Gastrocnemius medialis (tissue), 4 donors: Measurements from ENCODE around the gene PSMC3IP. TPM values are rescaled to one million over a fixed set of nuclear protein-coding genes. Genes with fewer than 3 reads are reported as not detected.

Experiments used
- ATAC-seq, 2 donors: fragments of 150-250 bp; one replicate each; pipeline ENCODE4 v1.9.1; 2016
- DNase-seq, 2 donors: peaks; one replicate each; pipeline ENCODE4 v3.0.0-alpha.2; 2019
- H3K27ac ChIP-seq, 4 donors: fragments of 200-600 bp; sonication (generic); 1 replicate in 1 of 4; 2 replicates in 3 of 4; pipeline ENCODE4 v1.5.1; 2016 to 2018; ENCODE audit warnings: mild to moderate bottlenecking in 2 of 4, moderate library complexity in 1 of 4
- H3K27me3 ChIP-seq, 3 donors: fragments of 200-600 bp; sonication (generic) in 2 of 3; 1 replicate in 1 of 3; 2 replicates in 2 of 3; pipeline versions ENCODE4 v1.5.1 to v1.6.0; 2016 to 2019; ENCODE audit warnings: mild to moderate bottlenecking in 1 of 3, moderate library complexity in 1 of 3
- H3K36me3 ChIP-seq, 2 donors: fragments of 200-600 bp; sonication (generic) in 1 of 2; one replicate each; pipeline ENCODE4 v1.5.1; 2017 to 2018
- H3K4me1 ChIP-seq, 2 donors: fragments of 200-600 bp; sonication (generic) in 1 of 2; one replicate each; pipeline ENCODE4 v1.5.1; 2016 to 2017; ENCODE audit warnings: mild to moderate bottlenecking in 2 of 2
- H3K4me3 ChIP-seq, 4 donors: fragments of 200-600 bp; sonication (generic) in 3 of 4; 1 replicate in 1 of 4; 2 replicates in 3 of 4; pipeline ENCODE4 v1.5.1; 2016 to 2019; ENCODE audit warnings: mild to moderate bottlenecking in 2 of 4
- H3K9me3 ChIP-seq, 3 donors: fragments of 200-600 bp; sonication (generic) in 2 of 3; 1 replicate in 1 of 3; 2 replicates in 2 of 3; pipeline ENCODE4 v1.5.1; 2016 to 2019
- POLR2A ChIP-seq, 2 donors: fragments of 450-650 bp; IDR thresholded peaks; one replicate each; pipeline ENCODE4 v1.6.1; 2017; ENCODE audit warnings: antibody characterized with exemption in 2 of 2, mild to moderate bottlenecking in 2 of 2, moderate library complexity in 2 of 2
- in situ Hi-C, 4 donors: fragments of 200-750 bp; cut with MboI; loops; one replicate each; pipeline versions ENCODE4 v1.15.0 to v1.8.0; 2017; ENCODE audit warnings: low sequenced_read_pairs in 4 of 4
- intact Hi-C: fragments of 100-400 bp; cut with DNase I; formaldehyde crosslinking; loops from one replicate; pipeline ENCODE4 v1.15.1; 2023; ENCODE audit warnings: low total_unique reads
- total RNA-seq, 4 donors: library from RNA; depleted of rRNA; stranded (reverse); fragments of >200 nt; gene quantifications; one replicate each; pipeline versions ENCODE4 v1.1.0 to v1.2.3, GENCODE V29; 2016
- TF ChIP-seq, protein P1 (sequence below), 5 experiments: fragments of 450-650 bp in 3 of 5; fragments of 200-600 bp in 2 of 5; sonication (generic) in 2 of 5; IDR thresholded peaks in 4 of 5; conservative IDR thresholded peaks in 1 of 5; 1 replicate in 4 of 5; 2 replicates in 1 of 5; pipeline ENCODE4 v1.5.1; 2016 to 2019; ENCODE audit warnings: antibody characterized with exemption in 5 of 5, mild to moderate bottlenecking in 3 of 5, moderate library complexity in 3 of 5

PSMC3IP gene
- total RNA-seq, 4 donors from 2014 or later: 0.46 to 2.7 (median 1.4) TPM

DNA sequence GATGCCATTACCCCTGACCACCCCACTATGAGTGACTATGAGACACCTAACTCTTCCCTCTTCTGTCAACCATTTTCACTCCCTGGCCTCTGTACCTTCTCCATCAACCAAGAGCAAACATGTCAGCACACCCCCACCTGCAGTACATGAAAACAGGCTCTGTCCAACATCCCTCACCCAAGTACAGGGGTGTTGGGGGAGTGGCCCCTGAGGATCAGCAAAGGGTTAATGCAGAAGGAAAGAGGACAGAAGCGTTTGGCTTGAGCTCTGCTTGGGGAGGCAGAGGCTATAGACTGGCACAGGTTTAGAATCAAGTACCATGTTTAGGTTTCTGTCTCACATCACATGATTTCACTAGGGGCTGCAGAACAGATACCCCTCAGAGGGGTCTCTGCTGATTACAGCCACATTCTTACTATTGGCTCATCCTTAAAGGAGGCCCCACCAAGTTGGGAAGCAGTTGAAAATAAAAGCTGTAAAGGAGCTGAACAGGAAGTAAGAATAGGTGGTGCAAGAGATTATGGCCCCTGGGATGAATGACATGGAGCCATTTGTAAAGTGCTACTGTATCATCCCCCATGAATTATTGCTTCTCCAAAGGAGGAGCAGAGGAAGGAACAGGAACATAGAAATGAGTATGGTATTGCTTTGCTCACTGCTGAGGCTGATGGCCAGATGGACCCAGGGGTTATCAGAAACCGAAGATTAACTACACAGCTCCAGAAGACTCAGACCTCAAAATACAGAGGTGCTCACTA is 2.4 kb upstream of the PSMC3IP start:
- intact Hi-C loops (loop anchor here (2.0 to 5.0 kb wide), 3 partner anchors 165 to 242 kb away; partner anchors contain the start of genes BECN1 and EZH1), in situ Hi-C loops (loop anchor here (5.0 to 25.0 kb wide), 5 partner anchors 102 to 185 kb away; partner anchors contain the start of genes CCR10 (in 4 of the 4), CNTNAP1 (in 4 of the 4), PLEKHH3 (in 2 of the 4) and RAMP2 (in 2 of the 4))
- Histone ChIP-seq H3K27ac (no peak overlapping the region), H3K9me3 (no peaks in the 10 kb centered on the region), H3K36me3 (peaks cover 0 to 60% of the 10 kb centered on the region in 2 donors), H3K4me1 (peaks cover 12 to 18% of the 10 kb centered on the region in 2 donors), H3K27me3 (no peaks in the 10 kb centered on the region), H3K4me3 (no peak overlapping the region)
- no peak for TF ChIP-seq POLR2A (IDR thresholded peaks at IDR 0.05)
- TF ChIP-seq, protein P1, sequence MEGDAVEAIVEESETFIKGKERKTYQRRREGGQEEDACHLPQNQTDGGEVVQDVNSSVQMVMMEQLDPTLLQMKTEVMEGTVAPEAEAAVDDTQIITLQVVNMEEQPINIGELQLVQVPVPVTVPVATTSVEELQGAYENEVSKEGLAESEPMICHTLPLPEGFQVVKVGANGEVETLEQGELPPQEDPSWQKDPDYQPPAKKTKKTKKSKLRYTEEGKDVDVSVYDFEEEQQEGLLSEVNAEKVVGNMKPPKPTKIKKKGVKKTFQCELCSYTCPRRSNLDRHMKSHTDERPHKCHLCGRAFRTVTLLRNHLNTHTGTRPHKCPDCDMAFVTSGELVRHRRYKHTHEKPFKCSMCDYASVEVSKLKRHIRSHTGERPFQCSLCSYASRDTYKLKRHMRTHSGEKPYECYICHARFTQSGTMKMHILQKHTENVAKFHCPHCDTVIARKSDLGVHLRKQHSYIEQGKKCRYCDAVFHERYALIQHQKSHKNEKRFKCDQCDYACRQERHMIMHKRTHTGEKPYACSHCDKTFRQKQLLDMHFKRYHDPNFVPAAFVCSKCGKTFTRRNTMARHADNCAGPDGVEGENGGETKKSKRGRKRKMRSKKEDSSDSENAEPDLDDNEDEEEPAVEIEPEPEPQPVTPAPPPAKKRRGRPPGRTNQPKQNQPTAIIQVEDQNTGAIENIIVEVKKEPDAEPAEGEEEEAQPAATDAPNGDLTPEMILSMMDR (IDR thresholded peaks at IDR 0.05 in 4 of 5, conservative IDR thresholded peaks at IDR 0.05 in 1 of 5): no peak
- DNase-seq (no peak), ATAC-seq (no peak)

DNA sequence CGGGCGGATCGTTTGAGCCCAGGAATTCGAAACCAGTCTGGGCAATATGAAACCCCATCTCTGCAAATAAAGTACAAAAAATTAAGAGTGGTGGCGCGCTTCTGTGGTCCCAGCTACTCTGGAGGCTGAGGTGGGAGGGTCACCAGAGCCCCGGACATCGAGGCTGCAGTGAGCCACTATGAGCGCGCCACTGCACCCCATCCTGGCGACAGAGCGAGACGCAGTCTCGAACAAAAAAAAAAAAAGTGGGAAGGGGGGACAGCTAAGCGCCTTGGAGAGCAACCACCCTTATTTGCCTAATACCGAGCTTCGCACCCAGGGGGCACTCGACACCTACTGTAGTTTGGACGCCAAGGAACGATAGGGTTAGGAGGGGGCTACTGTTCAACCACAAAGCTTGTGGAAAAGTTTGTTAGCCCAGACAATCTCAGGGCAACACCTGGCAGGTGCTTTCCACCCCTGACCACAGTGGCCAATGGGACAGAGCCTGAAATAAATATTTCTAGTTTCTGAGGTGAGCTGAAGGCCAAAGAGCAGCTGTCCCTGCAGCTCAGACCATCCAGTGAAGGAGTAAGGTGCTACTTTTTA is 847 bp upstream of the PSMC3IP start:
- Histone ChIP-seq H3K36me3 (peaks cover under 1 to 57% of the 10 kb centered on the region in 2 donors), H3K4me1 (peaks cover 12 to 18% of the 10 kb centered on the region in 2 donors), H3K27ac (peak overlapping the region; percentile 83 to 98 (median 91)), H3K4me3 (peak overlapping the region; percentile 61 to 94 (median 86)), H3K9me3 (no peaks in the 10 kb centered on the region), H3K27me3 (no peaks in the 10 kb centered on the region)
- ATAC-seq: peak; percentile 80 to 88
- no peak for TF ChIP-seq POLR2A (IDR thresholded peaks at IDR 0.05)
- TF ChIP-seq, protein P1 (IDR thresholded peaks at IDR 0.05 in 4 of 5, conservative IDR thresholded peaks at IDR 0.05 in 1 of 5): peak; percentile 74 to 81 (median 79)
- in situ Hi-C loops: loop anchor here in 3 of 4 donors (5.0 to 25.0 kb wide), 3 partner anchors 104 to 184 kb away; partner anchors contain the start of genes CCR10 (in 3 of the 3), CNTNAP1 (in 3 of the 3), PLEKHH3 (in 2 of the 3) and RAMP2 (in 1 of the 3)
- peak; percentile 44 to 75 for DNase-seq
- intact Hi-C loops: loop anchor here (1.0 to 5.0 kb wide), 4 partner anchors 101 to 244 kb away; partner anchors contain the start of genes BECN1 and EZH1

GRCh38 chr17:42577140-42577531 is 393 bp downstream of the PSMC3IP start:
- H3K9me3 ChIP-seq: no peaks in the 10 kb centered on the region
- no peaks in the 10 kb centered on the region for H3K27me3 ChIP-seq
- ATAC-seq (no peak), DNase-seq (no peak)
- peaks cover 2 to 57% of the 10 kb centered on the region in 2 donors for H3K36me3 ChIP-seq
- TF ChIP-seq, protein P1 (IDR thresholded peaks at IDR 0.05 in 4 of 5, conservative IDR thresholded peaks at IDR 0.05 in 1 of 5): no peak
- TF ChIP-seq POLR2A (IDR thresholded peaks at IDR 0.05): no peak
- peak overlapping the region; percentile 83 to 98 (median 91) for H3K27ac ChIP-seq
- H3K4me3 ChIP-seq: peak overlapping the region; percentile 61 to 94 (median 86)
- peaks cover 12 to 18% of the 10 kb centered on the region in 2 donors for H3K4me1 ChIP-seq
- intact Hi-C loops: loop anchor here (1.0 to 5.0 kb wide), 3 partner anchors 10 to 245 kb away; partner anchors contain the start of genes BECN1, MLX, RETREG3 and TUBG1
- in situ Hi-C loops: loop anchor here in 3 of 4 donors (5.0 to 25.0 kb wide), 3 partner anchors 105 to 185 kb away; partner anchors contain the start of genes CCR10 (in 3 of the 3), CNTNAP1 (in 3 of the 3), PLEKHH3 (in 2 of the 3) and RAMP2 (in 1 of the 3)

- intact Hi-C loops (no loop called here), in situ Hi-C loops (no loop called here)
- peaks cover 12 to 18% of the 10 kb centered on the region in 2 donors for H3K4me1 ChIP-seq
- DNase-seq: no peak
- no peak overlapping the region for H3K27ac ChIP-seq
- H3K4me3 ChIP-seq: no peak overlapping the region
- TF ChIP-seq, protein P1 (IDR thresholded peaks at IDR 0.05 in 4 of 5, conservative IDR thresholded peaks at IDR 0.05 in 1 of 5): no peak
- TF ChIP-seq POLR2A (IDR thresholded peaks at IDR 0.05): no peak
- H3K27me3 ChIP-seq: no peaks in the 10 kb centered on the region
- peaks cover 2 to 58% of the 10 kb centered on the region in 2 donors for H3K36me3 ChIP-seq
- ATAC-seq: no peak
- H3K9me3 ChIP-seq: no peaks in the 10 kb centered on the region
These were observed 3.1 kb downstream of the PSMC3IP start for GRCh38 chr17:42574463-42574862.
